ENCODE data around the gene GLB1L.

Gene GLB1L

GRCh38 chr2:219220652-219221402 lies 24.4 kb downstream of the GLB1L start:
- DNase-seq = no peak

DNA sequence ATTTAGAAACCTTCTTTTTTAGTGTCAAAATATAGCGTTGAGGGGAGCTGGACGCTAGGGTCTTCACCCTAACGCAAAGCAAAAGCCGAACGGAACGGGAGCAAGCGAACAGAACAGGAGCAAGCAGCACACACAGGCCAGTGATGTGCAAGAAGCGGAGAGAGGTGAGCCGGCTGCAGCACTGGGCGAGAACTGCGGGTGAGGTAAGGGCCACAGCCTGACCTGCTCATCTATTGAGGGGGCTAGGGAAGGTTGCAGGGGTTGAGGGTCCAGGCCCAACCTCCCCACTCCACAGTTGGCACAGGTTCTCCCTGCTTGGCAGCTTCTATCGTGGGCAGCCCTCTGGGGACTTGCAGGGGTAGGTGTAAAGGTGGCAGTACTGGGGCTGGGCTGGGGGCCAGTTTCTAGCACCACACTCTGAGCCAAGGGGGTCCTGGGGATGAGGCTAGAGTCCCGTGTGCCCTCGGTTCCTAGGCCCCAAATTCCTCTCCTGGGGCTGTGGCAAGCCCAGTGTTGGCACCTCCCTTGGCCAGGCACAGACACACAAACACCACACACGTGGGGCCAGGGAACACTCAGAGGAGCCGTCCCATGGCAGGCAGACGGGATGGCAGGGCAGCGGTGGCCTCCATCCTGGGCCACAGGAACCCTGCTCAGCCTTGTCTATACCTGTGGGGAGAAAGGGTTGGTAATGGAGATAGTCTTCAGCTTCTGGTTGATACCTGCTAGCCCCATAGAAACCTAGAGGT lies 25.3 kb downstream of the GLB1L start:
- DNase-seq = no peak

- no peak for DNase-seq
Measured at GRCh38 chr2:219218732-219219701, 26.2 kb downstream of the GLB1L start, which contains the start of gene ABCB6. Gene ABCB6, minus strand, starts transcription at chr2:219218958. Its CDS starts 285 bp downstream, at chr2:219218673.

GRCh38 chr2:219218217-219218731 lies 27.0 kb downstream of the GLB1L start:
- DNase-seq = no peak

- no peak for DNase-seq
Measured at GRCh38 chr2:219216535-219216915, 28.7 kb downstream of the GLB1L start.

DNA sequence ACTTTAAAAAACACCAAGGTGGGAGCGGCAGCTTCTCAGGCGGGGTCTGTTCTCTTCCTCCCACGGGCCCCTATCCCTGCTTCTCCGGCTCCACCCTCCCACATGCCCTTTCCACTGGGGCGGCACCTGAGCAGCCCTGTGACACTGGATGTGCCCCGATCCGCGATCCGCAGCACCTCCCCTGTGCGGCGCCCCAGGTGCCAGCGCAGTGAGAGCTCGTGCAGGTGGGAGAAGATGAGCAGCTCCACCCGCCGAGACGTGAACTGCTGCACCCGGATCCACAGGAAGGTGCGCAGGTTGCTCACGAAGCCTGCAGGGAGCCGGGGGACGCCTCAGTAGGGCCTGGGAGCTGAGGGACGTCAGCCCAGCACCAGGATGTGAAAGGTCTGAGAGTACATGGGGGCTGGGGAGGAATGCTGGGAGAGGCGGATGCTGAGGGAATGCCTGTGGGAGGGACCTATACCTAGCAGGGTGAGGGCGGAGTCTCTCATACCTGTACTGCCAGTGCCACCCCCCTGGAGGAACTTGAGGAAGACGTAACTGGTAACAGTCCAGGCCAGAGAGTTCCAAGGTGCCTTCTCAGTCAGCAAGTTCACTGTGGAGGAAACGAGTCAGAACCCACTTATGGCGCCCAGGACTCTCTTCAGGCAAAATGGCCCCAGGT lies 29.2 kb downstream of the GLB1L start:
- no peak for DNase-seq

- DNase-seq = no peak
Measured at GRCh38 chr2:219214786-219215185, 30.5 kb downstream of the GLB1L start.

- DNase-seq = no peak
Measured at GRCh38 chr2:219214141-219214540, 31.1 kb downstream of the GLB1L start.

GRCh38 chr2:219213486-219214071 lies 31.7 kb downstream of the GLB1L start:
- no peak for DNase-seq

DNA sequence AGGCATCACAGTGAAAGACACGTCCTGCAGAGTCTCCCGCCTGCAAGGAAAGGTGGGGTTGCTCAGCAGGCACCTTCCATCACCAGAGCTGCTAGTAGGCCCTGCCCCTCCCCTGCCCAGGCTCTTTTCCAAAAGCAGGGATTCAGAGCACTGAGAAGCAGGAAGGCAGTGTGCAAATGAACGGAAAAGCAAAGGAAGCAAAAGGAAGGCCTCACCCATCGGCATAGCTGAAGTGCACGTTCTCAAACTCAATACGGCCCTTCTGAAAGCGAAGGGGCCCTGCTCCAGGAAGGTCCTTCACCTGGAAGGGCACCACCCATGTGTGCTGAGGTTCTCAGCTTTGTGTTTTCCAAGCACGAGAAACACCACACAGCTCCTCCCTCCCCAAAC lies 32.2 kb downstream of the GLB1L start:
- no peak for DNase-seq

DNA sequence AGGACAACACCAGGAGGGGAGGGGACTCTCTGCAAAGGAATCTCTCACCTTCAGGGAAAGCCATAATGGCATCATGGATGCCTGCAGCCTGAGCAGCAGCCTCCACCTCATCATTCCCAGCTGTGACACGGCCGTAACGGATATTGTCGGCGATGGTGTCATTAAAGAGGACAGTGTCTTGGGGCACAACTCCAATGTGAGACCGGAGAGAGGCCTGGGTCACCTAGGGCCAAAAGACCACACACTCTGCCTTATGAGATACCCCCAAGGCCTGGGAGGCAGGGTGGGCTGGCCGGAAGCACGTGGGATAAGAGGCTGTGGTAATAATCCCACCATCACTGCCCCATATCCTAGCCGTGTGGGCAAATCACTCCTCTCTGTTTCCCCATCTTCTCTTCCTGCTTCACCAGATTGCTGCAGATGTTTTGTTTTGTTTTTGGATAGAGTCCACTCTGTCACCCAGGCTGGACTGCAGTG lies 34.3 kb downstream of the GLB1L start:
- no peak for DNase-seq

DNA sequence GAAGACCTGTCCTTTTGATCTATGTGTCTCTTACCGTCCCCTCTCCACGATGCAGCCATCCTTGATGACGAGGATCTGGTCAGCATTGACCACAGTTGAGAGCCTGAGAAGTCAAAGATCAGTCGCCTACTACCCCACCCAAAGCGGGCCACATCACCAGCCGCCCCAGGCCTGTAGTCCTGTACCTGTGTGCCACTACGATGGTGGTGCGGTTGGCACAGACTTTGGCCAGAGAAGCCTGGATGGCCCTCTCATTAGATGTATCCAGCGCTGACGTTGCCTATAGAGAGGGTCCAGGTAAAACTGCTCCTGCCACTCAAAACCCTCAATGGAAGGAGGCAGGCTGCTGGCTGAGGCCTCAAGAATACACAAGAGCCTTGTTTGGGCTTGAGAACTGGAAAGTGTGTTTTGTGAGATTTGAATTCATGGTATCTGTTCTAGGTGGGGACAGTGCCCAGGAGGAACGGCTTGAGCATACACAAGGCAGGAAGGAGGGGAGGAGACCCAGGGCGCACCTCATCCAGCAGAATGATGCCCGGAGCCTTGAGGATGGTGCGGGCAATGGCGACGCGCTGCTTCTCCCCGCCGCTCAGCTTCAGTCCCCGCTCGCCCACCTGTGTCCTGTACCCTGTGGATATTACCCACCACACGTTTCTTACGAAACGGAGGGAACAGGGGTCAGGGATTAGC lies 34.9 kb downstream of the GLB1L start:
- DNase-seq = no peak

- DNase-seq = no peak
Measured at GRCh38 chr2:219209236-219210195, 35.7 kb downstream of the GLB1L start.

DNA sequence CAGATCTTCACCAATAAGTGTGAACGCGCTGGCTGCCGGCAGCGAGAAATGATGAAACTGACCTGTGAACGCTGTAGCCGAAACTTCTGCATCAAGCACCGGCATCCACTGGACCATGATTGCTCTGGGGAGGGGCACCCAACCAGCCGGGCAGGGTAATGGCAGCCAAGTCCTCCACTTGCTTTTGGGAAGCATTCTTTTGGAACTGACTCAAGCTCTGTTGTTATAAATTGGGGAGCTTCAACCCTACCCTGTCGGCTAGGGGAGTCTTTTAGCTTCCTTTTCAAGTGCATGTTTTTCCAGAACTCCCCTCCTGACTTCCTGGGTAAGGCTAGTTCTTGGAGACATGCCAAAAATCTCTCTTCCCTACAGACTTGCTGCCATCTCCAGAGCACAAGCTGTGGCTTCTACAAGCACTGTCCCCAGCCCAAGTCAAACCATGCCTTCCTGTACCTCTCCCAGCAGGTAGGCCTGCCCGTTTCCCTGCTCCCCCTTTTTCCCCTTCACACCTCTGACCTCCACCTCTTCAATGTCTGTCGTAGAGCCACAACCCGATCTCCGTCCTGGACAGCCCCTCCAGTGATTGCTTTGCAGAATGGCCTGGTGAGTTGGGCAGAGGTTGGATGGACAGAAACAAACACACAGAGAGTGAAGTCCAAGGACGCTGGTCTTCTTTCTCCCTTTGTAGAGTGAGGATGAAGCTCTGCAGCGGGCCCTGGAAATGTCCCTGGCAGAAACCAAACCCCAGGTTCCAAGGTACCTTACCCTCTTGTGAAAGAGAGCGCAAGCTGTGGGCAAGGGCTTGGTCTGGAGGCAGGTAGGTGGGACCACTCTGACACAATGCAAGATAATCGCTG lies 37.1 kb downstream of the GLB1L start:
- no peak for DNase-seq

GRCh38 chr2:219207134-219207883 lies 37.9 kb downstream of the GLB1L start:
- no peak for DNase-seq

DNA sequence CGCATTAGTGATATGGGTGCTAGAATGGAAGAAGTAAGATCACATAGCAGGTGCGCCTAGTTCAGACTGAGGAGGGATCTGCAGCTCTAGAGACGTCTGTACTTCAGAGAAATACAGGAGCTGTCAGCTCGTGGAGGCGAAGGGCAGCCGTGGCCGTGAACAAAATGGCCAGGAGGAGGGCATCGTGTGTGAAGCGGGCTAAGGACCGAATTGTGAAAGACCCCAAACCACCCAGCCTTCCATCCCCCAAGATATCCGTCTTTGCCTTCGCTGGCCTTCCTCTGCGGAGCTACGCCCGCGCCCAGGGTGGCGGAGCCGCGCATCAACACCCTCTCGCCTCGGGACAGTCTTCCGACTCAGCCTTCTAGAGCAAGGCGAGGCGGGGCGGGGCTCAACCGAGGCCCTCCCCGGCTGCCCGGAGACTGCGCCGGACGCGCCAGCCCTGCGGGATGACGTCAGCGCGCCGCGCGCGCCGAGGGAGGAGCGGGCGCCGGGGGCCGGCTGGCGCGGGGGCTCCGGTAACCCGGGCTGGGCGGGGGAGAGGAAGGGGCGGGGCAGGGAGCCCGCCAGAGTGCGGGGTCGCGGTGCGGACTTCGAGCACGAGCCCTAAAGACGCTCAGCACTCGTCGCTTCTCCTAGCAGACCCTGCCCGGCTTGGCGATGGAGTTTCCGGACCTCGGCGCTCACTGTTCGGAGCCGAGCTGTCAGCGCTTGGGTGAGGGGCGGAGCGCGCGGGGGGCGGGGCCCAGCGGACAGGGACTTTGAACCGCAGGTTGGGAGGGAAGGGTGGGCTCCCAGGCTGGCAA lies 38.7 kb downstream of the GLB1L start, which contains the start of gene ZFAND2B:
TSS of gene ZFAND2B (plus strand) at position 455 of the 806 bp plus-strand sequence. CDS start at position 661, 206 bp downstream.
- peak; percentile 83 to 90 for DNase-seq

GRCh38 chr2:219205981-219206327 lies 39.3 kb downstream of the GLB1L start:
- DNase-seq = no peak
